Fibroblast of skin of right quadriceps (primary cell): ENCODE data around the gene LRRC8E.

Experiments used
- DNase-seq: peaks from one replicate; pipeline ENCODE4 v3.0.0-alpha.2; 2013

The LRRC8E gene

GRCh38 chr19:7888145-7888825 is at the start of gene LRRC8E:
LRRC8E (plus strand) TSS chr19:7888510; CDS start chr19:7895604, 7,094 bp downstream.
- peak; percentile 65 for DNase-seq

GRCh38 chr19:7839476-7839875 is 48.8 kb upstream of the LRRC8E start:
- DNase-seq: no peak

DNA sequence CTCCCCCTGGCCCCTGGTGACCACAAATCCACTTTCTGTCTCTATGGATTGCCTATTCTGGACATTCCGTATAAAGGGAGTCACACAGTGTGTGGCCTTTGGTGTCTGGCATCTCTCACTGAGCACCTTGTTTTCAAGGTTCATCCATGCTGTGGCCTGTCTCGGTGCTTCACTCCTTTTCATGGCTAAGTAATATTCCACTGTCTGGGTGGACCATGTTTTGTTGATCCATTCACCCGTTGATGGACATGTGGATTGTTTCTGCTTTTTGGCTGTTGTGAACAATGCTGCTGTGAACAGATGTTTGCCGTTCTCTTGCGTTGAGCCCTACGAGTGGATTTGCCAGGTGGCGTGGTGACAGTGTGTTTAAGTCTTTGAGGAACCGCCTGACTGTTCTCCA is 47.7 kb upstream of the LRRC8E start:
- DNase-seq: no peak

DNA sequence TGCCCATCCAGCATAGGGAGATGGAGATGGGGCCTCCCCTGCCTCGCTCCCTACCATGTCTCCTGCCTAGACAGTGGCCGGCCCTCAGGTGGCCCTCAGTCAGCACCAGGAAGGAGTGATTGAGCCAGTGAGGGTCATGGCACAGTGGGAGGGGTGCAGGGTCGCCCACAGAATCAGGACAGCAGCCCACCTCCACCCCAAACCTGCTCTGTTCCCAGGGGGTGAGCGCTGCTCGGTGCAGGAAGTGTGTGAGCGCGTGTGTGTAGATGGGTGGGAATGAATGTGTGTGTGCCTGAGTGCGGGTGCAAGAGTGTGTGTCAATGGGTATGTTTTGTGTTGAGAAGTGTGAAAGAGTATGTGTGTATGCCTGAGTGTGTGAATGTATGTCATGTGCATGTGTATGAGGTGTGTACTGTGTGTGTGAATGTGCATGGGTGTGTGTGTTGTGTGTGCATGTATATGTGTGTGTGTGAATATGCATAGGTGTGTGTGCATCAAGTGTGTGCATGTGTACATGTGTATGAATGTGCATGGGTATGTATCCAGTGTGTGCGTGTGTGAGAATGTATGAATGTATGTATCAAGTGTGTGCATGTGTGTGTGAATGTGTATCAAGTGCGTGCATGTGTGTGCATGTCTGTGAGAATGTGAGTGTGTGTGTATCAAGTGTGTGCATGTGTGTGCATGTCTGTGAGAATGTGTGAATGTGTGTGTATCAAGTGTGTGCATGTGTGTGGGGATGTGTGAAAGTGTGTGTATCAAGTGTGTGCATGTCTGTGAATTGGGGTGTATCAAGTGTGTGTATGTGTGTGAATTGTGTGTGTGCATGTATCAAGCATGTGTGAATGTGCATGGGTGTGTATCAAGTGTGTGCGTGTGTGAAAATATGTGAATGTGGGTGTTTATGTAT is 46.3 kb upstream of the LRRC8E start:
- no peak for DNase-seq

GRCh38 chr19:7842661-7843294 is 45.5 kb upstream of the LRRC8E start:
- DNase-seq: no peak

GRCh38 chr19:7843521-7843920 is 44.8 kb upstream of the LRRC8E start:
- no peak for DNase-seq

DNA sequence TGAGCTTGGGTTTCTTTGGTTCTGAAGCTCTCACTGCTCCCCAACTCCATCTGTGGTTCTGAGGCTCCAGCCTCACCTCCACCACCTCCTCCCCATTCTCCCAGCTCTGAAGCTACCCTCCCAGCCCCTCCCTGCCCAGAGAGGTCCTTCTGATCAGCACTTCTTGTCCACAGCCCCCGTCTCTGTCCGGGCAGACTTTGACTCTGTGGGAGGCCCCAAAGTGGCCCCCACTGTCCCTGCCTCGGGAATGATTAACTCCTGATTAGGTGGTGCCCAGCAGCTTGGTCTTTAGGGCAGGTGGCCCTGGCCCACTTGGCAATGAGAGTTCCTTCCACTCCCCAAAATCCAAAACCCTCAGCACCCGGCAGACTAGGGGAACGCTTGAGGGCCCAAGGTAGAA is 43.9 kb upstream of the LRRC8E start:
- no peak for DNase-seq

DNA sequence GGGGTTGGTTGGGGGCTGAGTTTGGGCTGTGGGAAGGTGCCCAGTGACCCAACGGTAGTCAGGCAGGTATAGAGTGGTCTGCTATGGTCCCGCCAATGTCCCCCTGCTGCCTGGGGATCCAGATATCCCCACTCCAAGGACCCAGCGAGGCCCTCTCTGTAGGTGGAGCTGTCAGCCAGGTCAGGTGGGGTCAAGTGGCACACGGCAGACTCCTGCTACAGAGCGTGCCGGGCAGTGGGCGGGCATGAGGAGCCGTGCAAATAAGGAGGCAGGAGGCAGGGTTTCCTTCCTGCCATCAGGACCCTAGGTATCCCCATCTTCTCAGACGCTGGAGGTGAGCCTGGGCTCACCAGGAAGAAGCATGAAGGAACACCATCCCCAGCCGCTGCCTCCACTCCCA is 43.4 kb upstream of the LRRC8E start:
- no peak for DNase-seq

DNA sequence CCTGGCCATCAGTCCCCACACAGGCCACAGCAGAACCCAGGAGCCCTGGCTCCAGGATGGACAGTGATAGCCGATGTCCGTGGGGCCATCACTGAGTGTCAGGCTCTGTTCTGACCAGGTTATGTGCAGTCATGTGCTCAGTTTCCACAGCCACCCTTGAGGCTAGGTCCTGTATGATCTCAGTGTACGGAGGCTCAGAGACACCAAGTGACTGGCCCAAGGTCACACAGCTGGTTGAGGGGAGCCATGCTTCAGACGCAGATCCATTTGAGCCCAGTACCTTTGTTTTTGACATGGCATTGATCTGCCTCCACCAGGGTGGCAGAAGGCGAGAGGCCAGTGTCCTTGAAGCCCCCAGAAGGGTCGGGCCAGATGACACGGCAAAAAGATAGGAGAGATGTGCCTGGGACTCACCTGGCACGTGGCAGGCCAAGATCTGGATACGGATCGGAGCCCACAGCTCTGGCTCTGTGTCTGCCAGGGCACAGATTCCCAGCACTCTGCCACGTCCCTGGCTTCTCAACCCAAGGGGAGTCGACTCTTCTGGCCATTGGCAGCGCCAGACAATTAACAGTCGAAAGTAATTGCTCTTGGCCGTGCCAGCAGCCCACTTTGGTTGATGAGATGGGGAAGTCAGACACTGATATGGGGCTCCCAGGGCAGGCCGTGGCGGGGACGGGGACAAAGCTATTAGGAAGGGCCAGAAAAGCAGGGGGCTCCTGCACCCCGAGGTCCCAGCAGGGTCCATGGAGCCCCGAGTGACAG is 42.7 kb upstream of the LRRC8E start:
- no peak for DNase-seq

DNA sequence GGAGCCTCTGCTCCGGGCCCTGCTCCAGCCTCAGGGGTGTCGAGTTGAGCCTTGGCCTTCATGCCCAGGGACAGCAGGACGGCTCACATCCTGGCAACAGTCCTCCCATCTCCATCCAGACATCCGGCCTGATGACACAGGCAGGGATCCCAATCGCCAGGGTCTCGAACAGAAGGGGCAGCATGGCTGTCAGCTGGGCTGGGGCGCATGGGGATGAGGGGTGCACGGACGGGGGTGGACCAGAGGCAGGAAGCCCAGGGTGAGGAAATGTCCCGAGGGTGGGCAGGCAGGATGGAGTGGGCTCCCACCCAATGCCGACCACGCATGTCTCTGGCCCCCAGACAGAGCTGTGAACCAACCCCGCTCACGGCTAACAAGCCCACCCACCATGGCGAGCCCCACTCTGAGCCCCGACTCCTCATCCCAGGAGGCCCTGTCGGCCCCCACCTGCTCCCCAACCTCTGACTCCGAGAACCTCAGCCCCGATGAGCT is 42.1 kb upstream of the LRRC8E start:
- DNase-seq: no peak

- no peak for DNase-seq
Measured at GRCh38 chr19:7847664-7848063, 40.6 kb upstream of the LRRC8E start.

DNA sequence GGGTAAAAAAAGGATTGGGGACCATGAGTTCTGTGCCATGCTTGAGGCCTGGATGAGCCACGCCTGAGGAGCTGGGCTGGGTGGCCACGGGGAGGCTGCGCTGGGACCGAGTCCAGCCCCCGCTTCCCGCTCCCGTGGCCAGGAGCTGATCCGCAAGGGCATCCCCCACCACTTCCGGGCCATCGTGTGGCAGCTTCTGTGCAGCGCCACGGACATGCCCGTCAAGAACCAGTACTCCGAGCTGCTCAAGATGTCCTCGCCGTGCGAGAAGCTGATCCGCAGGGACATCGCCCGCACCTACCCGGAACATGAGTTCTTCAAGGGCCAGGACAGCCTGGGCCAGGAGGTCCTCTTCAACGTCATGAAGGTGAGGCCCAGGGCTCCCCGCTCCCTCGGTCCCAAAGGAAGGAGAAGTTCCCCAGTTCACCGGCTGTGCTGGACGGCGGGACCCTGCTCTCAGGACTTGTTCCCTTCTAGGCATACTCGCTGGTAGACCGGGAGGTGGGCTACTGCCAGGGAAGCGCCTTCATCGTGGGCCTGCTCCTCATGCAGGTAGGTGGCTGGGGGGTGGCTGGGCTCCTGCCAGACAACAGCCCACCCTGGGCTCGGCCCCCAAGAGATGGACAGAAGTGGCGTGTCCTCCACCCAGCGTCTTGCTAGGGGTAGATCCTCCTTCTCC is 39.4 kb upstream of the LRRC8E start:
- DNase-seq: no peak

- DNase-seq: no peak
Measured at GRCh38 chr19:7849631-7849999, 38.7 kb upstream of the LRRC8E start.

DNA sequence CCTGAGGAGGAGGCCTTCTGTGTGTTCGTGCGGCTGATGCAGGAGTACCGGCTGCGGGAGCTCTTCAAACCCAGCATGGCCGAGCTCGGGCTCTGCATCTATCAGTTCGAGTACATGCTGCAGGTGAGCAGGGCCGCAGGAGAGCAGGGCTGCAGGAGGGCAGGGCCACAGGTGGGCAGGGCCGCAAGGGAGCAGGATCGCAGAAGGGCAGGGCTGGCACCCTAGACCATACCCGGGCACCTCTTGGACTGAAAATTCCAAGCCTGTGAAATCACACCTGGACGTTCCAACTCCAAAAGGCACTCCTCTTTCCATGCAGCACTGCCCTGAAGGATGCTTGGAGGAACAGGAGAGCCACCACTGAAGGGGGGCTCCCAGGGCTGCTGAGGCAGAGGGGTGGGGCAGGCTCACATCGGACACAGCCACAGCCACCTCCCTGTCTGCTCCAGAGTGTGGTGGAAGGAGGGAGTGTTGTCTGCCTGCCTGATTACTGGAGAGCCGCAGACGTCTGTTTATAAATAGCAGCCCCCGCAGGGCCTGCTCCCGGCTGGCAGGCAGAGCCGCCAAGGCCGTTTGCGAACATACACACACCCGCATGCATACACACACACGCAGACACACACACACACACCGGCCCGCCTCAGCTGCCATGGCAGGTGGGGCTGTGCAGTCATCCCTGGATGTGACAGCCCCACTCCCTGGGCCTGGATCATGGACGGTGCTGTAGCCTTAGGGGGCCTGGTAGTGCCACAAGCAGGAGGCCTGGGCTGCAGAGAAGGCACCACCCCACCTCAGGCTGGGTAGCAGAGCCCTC is 38.1 kb upstream of the LRRC8E start:
- DNase-seq: no peak

- no peak for DNase-seq
Measured at GRCh38 chr19:7850945-7851622, 37.2 kb upstream of the LRRC8E start.

DNA sequence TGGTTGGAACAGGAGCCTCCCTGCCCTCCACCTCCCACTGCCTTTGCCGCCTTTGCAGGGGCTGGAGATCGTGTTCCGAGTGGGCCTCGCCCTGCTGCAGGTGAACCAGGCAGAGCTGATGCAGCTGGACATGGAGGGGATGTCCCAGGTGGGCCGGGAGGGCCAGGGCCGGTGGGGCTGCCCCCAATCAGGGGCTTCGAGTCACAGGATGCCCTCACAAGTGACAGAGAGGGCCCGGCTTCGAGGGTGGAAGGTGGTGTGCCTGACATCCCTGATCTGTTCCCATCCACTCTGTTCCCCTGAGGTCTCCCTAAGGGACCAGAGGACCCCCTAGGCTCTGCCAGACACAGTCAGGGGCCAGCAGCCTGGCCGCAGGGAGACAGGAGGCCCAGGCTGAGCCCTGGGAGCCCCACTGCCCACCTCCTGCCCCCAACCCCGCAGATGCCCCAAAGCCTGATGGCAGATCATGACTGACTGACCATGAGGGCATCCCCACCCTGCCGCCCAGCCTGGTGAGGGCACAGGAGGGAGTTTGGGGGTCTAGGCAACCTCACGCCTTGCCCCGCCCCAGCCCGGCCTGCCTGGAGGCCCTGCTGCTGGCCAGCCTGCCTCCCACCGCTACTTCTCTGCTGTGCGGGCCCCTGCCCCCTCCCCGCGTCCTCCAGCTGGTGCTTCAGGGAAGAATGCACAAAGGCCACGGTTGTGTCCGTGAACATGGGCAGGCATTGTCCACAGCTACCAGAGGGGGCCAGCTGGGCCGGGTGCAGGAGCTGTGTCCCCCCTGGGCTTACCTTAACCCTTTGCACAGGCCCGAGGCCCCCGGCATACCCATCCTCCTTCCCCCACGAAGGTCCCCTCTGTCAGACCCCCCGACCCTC is 36.4 kb upstream of the LRRC8E start:
- DNase-seq: no peak

GRCh38 chr19:7852851-7853769 is 35.2 kb upstream of the LRRC8E start:
- peak; percentile 45 for DNase-seq

- DNase-seq: no peak
Measured at GRCh38 chr19:7853770-7854128, 34.6 kb upstream of the LRRC8E start.
